Measurements from ENCODE around the gene ZNF385B. TPM values are rescaled to one million over a fixed set of nuclear protein-coding genes. Genes with fewer than 3 reads are reported as not detected.

The ZNF385B gene
- total RNA-seq, 1 experiment from 2014 or later, result 0.77 TPM

GRCh38 chr2:179417436-179417949 lies 443.9 kb downstream of the ZNF385B start:
- TF ChIP-seq CTCF (IDR thresholded peaks at IDR 0.05; ENCODE audit: insufficient read depth in 1 of 2, low read depth in 1 of 2, low read length in 1 of 2, severe bottlenecking in 1 of 2, unreplicated experiment in 1 of 2), result no peak
- Histone ChIP-seq H3K27me3 (replicated peaks; ENCODE audit: control insufficient read depth, insufficient read depth, low read length) (no peaks in the 10 kb centered on the region), H3K36me3 (ENCODE audit: control insufficient read depth, insufficient read depth, low read length) (no peaks in the 10 kb centered on the region), H3K4me1 (0 out of 2 replicates have a peak, but pooled peaks cover 3% of the 10 kb centered on the region), H3K4me3 (ENCODE audit: low read depth, low read length) (no peak overlapping the region), H3K9me3 (no peaks in the 10 kb centered on the region)
- Mint-ChIP-seq H3K4me1 (ENCODE audit: low read depth, unreplicated experiment) (no peaks in the 10 kb centered on the region), H3K9me3 (ENCODE audit: unreplicated experiment) (no peaks in the 10 kb centered on the region), H3K4me3 (ENCODE audit: unreplicated experiment) (no peak overlapping the region), H3K27ac (ENCODE audit: unreplicated experiment) (no peak overlapping the region), H3K27me3 (ENCODE audit: insufficient read depth, unreplicated experiment) (no peaks in the 10 kb centered on the region), H3K36me3 (ENCODE audit: insufficient read depth, unreplicated experiment) (no peaks in the 10 kb centered on the region)
- ChIA-PET POLR2A (no interaction called here), CTCF (no interaction called here)
- intact Hi-C loops (cut with micrococcal nuclease; ENCODE audit: unreplicated experiment), result no loop called here
- DNase-seq, result no peak
- no TSS peak for BruUV-seq (replicated peaks)

- Mint-ChIP-seq H3K27me3 (ENCODE audit: insufficient read depth, unreplicated experiment) (no peaks in the 10 kb centered on the region), H3K36me3 (ENCODE audit: insufficient read depth, unreplicated experiment) (no peaks in the 10 kb centered on the region), H3K9me3 (ENCODE audit: unreplicated experiment) (no peaks in the 10 kb centered on the region), H3K4me3 (ENCODE audit: unreplicated experiment) (no peak overlapping the region), H3K27ac (ENCODE audit: unreplicated experiment) (no peak overlapping the region), H3K4me1 (ENCODE audit: low read depth, unreplicated experiment) (no peaks in the 10 kb centered on the region)
- CTCF ChIA-PET, result no interaction called here
- H3K36me3 ChIP-seq (ENCODE audit: control insufficient read depth, insufficient read depth, low read length), result no peaks in the 10 kb centered on the region
- H3K9me3 ChIP-seq, result no peaks in the 10 kb centered on the region
- H3K4me1 ChIP-seq, result no peaks in the 10 kb centered on the region
- no peaks in the 10 kb centered on the region for H3K27me3 ChIP-seq (replicated peaks; ENCODE audit: control insufficient read depth, insufficient read depth, low read length)
- H3K4me3 ChIP-seq (ENCODE audit: low read depth, low read length), result no peak overlapping the region
- BruUV-seq (replicated peaks), result no TSS peak
- no peak for TF ChIP-seq CTCF (IDR thresholded peaks at IDR 0.05; ENCODE audit: insufficient read depth in 1 of 2, low read depth in 1 of 2, low read length in 1 of 2, severe bottlenecking in 1 of 2, unreplicated experiment in 1 of 2)
- DNase-seq, result no peak
- intact Hi-C loops (cut with micrococcal nuclease; ENCODE audit: unreplicated experiment), result loop anchor here (5.0 kb wide), 1 partner anchor 525 kb away; no protein-coding TSS in a partner anchor
- POLR2A ChIA-PET, result no interaction called here
Measured at GRCh38 chr2:179412112-179412511, 449.3 kb downstream of the ZNF385B start.

GRCh38 chr2:179410552-179411356 lies 450.7 kb downstream of the ZNF385B start:
- CTCF ChIA-PET, result interaction anchor here (0.8 to 1.2 kb wide), 7 partner anchors 12 to 349 kb away, joined by 3 to 9 read pairs (median 5); no protein-coding TSS in a partner anchor

More at GRCh38 chr2:179410552-179411356, 450.7 kb downstream of the ZNF385B start:
- Histone ChIP-seq H3K36me3 (ENCODE audit: control insufficient read depth, insufficient read depth, low read length) (no peaks in the 10 kb centered on the region), H3K27me3 (replicated peaks; ENCODE audit: control insufficient read depth, insufficient read depth, low read length) (no peaks in the 10 kb centered on the region), H3K9me3 (no peaks in the 10 kb centered on the region), H3K4me3 (ENCODE audit: low read depth, low read length) (no peak overlapping the region), H3K4me1 (no peaks in the 10 kb centered on the region)
- intact Hi-C loops (cut with micrococcal nuclease; ENCODE audit: unreplicated experiment), result loop anchor here (1.0 to 5.0 kb wide), 3 partner anchors 191 to 527 kb away; no protein-coding TSS in a partner anchor
- POLR2A ChIA-PET, result no interaction called here
- DNase-seq, result peak; percentile 54 to 68
- Mint-ChIP-seq H3K27me3 (ENCODE audit: insufficient read depth, unreplicated experiment) (no peaks in the 10 kb centered on the region), H3K27ac (ENCODE audit: unreplicated experiment) (no peak overlapping the region), H3K4me1 (ENCODE audit: low read depth, unreplicated experiment) (no peaks in the 10 kb centered on the region), H3K36me3 (ENCODE audit: insufficient read depth, unreplicated experiment) (no peaks in the 10 kb centered on the region), H3K4me3 (ENCODE audit: unreplicated experiment) (no peak overlapping the region), H3K9me3 (ENCODE audit: unreplicated experiment) (no peaks in the 10 kb centered on the region)
- no TSS peak for BruUV-seq (replicated peaks)
- TF ChIP-seq CTCF (IDR thresholded peaks at IDR 0.05; ENCODE audit: insufficient read depth in 1 of 2, low read depth in 1 of 2, low read length in 1 of 2, severe bottlenecking in 1 of 2, unreplicated experiment in 1 of 2), result peak; percentile 78 to 84

Data from Caco-2 (cell line).